GM19328 (cell line): ENCODE results near the gene SP140L.
A peak's percentile ranks its signal among the peaks of the same experiment; 100 is the strongest.
"Not testable (repeated sequence)": the region's sequence is repeated elsewhere in the genome, so short reads cannot be mapped to it uniquely, and the experiment has no call there.

Experiments
- ATAC-seq: cut with Tn5 transposase; IDR thresholded peaks from one replicate; pipeline ENCODE4 v1.9.1; 2021; ENCODE audit warnings: mild to moderate bottlenecking, moderate library complexity; ENCODE audit not compliant: unreplicated experiment

The SP140L gene

DNA sequence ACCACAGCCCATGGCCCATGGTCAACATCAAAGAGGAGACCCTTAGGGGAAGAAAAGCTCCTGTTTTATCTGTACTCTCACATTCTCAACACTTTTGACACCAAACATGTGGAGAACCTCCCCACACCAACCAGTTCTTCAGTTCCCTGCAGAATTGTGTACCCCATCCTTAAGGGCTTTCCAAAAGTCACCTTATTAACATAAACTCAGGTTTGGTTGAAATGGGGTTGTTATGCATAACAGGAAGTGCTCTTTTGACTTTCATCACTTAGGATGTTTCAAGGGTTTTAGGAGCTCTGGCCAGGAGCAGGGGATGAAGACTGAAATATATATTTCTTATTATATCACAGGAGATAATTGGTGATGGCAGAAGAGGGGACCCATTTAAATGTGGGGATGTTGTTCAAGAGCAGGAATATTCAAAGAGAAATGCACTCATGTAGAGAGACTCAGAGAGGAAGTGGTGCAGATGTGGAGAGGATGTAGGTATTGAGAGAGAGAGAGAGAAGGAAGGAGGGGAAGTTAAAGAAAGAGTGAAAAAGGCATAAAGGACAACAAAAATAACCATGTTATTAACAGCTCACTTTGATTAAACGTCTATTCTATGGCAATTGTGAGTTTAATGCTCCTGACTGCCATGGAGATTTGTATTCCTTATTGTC lies 35.2 kb downstream of the SP140L start:
- no peak for ATAC-seq

DNA sequence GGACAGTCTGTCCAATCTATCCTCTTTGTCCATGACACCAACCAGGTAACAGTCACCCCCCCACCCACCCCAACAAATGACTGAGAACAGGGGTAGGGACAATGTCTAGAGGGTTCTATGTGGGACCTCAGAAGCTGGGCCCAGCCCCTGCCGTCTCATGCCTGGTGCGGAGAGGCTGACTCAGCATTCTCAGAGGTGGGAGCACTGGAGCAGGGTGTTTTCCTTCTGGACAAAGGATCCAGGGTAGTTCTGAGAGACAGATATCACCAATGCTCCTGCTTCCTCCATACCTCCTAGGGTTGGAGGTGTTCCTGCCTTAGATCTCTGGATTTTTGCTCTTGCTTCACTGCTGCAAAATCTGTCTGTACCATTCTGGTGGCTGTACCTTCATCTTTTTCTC lies 55.1 kb downstream of the SP140L start:
- no peak for ATAC-seq

DNA sequence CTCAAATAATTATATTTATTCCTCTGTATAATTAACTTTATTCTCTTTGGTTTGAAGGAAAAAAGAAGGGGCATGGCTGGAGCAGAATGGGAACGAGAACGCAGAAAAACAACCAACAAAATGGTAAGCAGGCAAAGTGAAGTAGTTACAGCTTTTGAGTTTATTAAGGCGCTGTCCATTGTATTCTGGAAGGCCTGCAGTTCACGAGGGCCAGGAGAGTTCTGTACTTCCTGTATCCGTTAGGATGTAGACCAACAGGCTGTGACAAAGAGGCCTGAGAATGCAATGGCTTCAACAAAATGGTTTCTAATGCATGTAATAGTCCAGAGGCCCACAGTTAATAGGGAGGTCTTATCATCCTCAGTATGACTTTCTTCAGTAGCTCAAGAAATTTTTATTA lies 56.5 kb downstream of the SP140L start:
- ATAC-seq, result no peak

DNA sequence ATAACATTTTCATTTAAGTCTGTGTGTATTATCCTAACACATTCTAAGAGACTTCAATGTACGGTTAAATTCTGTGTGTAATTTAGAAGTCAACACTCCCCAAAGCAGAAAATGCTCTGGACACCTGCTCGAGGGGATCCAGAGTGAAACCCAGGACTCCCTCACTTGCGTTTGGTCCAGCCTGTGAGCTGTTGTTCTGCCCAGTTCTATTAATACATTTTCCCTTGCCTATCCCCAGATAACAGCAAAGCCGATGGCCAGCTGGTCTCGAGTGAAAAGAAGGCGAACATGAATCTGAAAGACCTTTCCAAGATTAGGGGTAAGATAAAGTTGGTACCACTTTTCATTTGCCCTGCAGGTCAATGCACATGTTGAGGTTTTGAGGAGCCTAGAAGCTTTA lies 58.0 kb downstream of the SP140L start:
- no peak for ATAC-seq

DNA sequence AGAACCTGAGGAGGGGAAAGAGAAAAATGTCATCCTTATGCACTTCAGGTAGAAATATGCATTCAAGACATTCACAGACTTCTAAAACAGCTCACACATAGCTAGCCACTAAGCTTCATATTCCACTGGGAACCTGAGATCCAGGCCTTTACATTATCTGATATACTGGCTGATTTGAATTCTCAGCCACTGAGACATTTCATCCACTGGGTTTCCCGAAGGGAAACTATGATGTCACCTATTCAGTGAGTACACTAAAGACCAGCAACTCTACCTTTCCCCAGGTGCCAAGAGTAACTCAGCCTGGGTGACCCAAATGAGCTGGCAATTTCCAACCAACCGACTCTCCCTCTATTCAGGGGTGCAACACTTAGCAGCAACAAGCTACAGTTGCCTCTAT lies 67.3 kb downstream of the SP140L start:
- no peak for ATAC-seq

DNA sequence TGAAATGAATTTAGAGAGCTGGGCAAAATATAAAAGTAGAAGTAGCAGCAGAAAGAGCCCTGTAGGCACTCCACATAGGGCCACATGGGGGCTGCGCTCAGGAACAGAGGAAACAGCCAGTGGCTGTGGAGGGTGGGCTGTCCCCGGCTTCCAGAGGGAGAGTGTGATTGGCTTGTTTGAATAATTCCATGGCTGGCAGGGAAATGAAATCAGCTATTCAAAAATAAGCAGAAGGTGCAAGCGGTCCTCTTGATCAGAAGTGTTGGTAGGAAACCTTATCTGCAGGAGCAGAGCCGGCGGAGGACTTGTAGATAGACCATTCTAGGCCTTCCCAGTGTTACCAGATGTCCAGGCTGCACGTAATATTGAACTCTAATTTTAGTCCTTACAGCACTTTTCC lies 71.7 kb downstream of the SP140L start:
- ATAC-seq, result not testable (repeated sequence)

DNA sequence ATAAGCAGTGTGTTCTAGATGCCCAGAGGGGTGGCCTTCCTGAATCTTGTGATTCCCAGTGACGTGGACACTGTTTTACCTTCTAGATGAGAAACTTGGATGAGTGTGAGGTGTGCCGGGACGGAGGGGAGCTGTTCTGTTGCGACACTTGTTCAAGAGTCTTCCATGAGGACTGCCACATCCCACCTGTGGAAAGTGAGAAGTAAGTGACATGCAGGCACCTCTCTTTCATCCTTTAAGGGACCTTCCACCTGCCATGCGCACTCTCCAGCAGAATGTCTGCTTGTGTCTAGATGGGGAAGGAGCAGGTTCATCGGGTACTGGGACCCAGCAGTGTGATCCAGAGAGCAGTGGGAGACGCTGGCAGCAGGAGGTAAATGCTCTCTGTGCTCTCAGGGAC lies 73.0 kb downstream of the SP140L start:
- ATAC-seq, result no peak

DNA sequence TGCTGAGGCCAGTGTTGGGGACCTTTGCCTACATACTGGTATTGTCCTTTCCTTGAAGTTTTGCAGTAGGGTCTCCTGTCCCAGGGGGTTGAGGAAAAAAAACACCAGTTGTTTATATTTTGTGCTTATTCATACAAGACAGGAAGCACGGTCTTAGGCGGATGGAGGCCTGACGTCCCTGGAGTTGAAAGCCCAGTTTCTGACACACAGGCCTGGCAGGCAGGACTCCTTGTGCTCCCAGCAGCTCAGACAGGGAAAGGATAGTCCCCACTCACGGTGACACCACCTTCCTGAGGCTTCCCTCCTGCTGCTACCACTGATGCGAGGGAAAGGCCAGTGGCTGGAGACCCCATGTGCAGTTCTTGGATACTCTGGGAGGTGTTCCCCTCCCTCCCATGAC lies 73.5 kb downstream of the SP140L start:
- ATAC-seq, result no peak

DNA sequence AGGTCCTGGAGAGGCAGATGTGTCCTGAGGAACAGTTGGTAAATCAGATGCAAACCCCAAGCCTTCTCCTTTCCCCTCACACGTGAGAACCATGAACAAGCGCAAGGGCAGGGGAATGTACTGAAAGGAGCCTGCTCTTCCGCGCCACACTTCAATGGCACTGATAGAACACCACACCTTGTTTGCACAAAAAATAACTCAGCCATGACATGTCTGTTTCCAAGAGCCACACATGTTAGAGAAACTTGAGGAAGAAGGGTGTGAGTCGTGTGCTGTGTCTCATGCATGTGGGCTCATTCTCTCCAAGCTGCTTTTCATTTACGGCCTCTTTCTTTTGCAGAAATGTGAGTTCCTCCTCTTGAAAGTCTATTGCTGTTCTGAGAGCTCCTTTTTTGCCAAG lies 74.0 kb downstream of the SP140L start:
- not testable (repeated sequence) for ATAC-seq

DNA sequence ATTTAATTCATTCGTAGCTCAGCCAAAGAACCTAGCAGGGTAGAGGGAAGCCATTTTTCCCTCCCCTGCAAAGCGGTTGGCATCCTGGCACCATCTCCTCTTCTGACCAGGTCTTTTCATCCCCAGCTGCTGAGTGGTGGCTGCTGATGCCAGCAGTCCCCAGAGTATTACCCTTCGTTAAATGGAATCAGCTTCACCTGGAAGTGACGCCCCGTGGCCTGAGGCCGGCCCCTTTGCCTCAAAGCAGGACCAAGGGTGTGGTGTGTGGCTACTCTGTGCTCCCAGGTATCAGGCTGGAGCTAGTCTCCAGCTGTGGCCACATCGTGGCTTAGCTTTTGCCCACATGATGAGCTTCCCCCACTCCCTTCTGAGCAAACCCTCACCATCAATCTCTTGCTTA lies 76.8 kb downstream of the SP140L start:
- no peak for ATAC-seq

DNA sequence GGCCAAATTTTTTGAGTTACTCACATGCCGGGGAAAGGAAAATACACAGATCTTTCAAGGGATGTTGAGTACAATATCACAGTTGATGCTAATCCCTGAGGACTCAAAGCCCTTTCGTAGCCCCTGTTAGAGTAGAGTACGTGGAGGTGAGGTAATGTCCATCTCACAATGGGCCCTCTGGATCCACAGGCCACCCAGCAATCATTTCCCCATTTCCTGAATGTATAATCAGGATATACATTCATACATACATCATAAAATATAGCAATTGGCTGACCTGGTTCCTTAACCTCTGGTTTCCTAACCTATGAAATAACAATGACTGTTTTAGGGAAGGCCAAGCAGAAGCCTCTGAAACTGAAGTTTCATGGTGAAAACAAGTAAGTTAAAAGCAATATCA lies 78.8 kb downstream of the SP140L start:
- ATAC-seq, result no peak

DNA sequence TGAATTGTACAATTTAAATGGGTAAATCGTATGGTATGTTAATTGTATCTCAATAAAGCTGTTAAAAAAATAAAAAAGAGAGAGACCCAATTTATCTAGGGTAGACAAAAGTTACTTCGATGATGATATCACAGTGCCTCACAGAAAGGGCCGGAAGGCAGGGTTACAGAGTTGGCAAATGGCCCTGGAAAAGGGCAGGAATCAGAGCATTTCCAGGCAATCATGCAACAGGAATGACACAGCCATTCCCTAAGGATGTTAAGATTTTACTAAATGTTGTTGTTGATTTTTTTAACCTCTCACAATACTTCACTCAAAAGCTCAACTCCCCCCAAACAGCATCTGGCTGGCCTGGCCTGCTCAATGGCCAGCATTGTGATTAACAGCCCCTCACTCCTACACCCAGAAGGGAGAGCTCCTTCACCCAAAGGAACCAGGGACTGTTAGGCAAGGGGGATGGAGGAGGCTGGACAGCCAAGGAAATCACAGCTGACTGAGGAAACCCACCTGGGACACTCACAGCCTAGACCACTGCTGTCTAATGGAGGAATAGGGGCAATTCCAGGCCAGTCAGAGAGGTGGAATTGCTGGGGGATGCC lies 81.3 kb downstream of the SP140L start:
- ATAC-seq, result no peak

DNA sequence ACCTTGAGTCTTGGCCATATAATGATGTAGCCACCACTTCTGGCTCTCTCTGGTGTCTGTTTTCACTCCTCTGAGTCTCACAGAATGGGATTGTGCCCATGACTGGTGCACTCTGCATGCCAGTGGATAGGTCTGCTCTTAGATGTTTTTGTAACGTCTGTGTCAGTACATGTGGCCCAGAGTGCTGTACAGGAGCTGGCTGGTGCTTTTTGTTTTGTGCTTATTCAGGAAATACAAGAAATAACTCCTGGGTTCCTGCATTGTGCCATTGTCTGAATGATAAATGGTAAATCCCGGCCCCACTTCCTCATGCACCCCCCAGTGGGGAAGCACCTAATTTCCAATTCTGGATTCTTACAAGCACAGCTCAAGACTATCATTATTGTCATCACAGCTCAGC lies 82.3 kb downstream of the SP140L start:
- not testable (repeated sequence) for ATAC-seq

DNA sequence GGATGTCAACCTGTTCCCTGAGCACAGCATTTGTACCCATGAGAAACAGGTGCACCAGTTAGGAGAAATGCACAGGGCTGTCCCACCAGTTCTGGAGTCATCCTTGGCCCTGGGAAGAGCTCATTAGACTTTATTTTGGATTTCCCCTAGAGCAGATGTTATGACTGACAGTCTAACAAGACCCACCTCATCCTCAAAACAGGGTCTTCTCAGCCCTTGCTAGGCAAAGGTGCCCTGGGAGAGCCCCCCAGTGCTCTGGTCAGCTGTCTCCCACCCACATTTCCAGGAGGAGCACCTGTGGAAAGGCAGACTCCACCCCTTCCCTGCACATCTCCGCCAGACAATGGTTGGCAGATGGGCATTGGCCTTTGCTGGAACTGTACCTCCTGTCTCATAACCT lies 83.3 kb downstream of the SP140L start:
- no peak for ATAC-seq

DNA sequence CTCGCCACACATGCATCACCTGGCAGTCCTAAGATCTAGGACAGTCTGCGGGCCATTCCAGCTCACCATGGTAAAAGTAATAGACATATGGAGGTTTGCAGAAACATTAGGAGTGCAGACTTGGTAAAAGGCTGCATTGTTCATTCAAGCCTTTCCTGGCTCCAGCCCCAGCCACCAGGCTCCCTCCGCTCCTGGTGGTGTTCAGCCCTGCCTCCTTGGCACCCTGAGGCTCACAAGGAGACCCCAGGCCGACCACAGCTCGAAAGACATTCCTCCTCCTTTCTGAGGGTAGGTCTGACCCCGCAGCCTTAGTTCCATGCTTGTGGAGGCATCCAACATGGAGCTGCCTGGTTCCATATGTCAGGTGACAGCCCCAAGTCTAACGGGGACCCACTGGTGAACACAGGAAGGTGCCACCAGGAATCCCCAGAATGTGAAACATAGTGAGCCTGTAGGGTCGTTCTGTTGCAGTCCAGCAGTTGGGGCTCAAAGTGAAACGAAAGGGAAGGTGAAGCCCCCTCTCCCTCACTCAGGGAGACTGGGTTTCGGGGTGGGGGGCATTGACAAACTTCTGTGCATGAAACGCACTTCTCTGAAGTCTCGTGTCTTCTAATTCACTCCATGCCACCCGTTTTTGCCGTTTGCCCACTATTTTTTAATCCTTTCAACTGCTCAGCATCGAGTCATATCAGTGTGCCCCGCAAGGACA lies 84.0 kb downstream of the SP140L start:
- no peak for ATAC-seq

DNA sequence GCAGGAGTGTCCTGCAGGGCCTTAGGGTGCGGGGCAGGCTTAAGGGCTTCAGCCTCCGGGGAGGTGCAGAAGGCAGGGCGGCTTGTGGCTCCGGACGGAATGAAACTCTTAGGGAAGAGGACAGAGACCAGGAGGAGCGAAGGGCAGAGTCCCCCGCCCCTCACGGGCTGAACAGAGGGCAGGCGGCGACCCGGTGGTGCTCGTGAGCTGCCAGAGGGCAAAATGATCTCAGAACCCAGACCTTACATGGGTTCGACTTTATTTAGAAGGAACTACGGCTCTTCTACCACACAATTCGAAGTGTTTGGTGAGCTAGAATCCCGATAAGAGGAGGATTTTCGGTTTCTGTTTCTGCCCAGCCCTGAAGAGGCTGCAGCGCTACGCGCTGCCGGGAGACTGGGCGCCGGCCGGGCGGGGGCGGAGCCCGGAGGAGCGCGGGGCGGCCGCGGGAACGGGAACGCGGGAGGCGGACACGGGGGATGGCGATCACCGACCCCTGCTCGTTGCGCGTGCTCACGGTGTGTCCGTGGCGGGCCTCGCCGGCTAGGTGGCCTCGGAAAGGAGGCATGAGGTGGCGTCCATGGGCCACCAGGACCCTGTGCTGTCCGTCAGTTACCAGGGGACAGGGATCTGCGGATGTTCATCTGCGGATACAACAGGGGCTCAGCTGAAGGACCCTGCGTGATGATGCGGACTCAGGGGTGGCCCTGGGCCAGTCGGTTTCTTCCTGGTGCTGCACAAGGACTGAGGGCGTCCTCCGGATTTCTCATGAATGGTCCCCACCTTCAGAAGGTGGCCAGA lies 84.8 kb downstream of the SP140L start:
- ATAC-seq, result peak; percentile 42

DNA sequence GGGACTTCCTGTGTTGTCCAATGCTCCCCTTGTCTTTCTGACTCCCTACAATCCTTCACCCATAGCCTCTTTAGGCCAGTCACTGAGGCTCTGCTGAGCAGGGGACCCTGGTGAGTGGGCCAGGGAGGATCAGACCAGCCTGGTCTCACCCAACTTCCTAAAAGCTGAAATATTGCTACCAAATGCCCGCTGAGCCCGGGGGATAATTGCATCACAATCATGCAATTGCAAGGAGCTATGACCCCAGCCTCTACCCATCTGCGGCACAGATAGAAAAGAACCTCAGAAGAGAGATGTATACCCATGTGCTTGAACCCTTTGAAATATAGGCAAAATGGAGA lies 85.3 kb downstream of the SP140L start:
- no peak for ATAC-seq

DNA sequence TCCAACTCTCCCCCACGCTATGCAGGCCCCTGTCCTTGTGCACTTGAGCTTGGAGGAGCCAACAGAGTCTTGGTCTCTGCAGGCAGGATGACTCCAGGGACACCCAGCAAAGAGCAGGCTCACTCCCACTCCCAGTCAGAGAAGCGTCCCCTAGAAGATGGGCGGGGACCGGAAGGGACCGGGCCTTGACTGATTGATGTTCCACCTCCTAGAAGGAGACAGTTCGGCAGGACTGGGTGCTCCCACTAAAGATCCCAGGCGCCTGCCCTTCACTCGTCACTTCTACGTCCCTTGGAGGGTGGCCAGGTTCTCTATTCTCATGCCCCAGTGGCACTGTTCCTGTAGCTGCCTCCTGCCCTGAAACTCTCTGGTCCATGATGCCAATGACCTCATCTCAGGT lies 85.9 kb downstream of the SP140L start:
- ATAC-seq, result no peak

DNA sequence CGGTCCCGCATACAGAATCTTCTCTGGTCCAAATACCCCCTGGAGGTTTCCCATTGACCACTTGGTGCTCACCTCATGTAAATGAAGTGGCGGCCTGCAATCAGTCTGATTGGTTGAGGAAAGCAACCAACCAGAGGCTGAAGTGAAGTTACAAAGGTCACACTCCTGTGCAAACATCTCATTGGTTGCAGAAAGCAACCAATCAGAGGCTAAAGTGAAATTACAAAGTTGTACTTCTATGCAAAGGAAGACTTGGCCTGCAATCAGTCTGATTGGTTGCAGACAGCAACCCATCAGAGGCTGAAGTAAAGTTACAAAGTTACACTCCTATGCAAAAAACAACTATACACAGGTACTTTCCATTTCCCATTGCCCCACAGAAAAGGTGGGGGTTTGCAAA lies 86.5 kb downstream of the SP140L start:
- ATAC-seq, result no peak

DNA sequence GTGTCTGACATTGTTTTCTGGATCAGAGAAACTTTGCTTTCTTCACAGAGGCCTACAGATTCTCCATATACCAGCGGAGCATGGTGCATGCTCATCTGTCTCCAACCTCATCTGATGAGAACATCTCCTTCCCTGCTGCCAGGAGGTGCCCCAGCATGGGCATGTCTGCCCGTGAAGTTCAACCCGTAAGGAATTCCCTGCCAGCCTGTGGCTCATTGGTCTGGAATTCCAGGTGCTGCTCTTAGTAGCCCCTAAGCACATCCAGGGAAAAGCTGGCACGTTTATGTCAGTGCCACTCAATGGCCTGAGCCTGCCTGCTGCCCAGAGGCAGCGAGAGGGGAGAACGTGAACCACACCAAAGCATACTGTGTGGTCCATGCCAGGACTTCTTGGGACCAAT lies 87.3 kb downstream of the SP140L start:
- ATAC-seq, result no peak

DNA sequence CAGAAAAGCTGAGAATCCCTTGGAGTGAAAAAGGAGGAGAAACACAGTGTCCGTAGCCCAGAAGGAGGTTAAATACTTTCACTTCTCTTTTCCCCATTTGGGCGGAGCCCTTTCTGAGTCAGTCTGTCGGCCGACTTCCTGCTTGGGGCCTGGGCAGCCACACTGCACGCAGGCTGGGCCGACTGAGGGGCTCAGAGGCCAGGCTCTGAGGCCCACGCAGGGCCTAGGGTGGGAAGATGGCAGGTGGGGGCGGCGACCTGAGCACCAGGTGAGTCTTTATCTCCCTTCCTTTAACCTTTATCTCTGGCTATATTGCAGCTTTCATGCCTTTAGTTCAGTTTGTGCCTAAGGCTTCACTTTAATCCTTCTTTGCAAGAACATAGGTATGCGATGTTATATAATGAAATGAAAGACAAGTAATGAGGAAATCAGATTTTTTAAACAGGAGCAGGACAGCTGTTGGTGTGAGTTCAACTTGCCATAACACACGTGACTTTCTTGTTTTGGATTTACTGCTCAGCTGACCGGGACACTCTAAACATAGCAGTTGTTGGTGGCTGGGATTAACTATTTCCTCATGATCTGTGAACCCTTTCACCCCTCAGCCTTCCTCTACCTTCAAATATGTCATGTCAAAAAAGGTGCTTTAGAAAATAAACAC lies 89.2 kb downstream of the SP140L start, which contains the start of gene SP100:
Gene SP100 (plus strand): TSS at position 141 of the 661 bp plus-strand sequence. CDS start 96 bp downstream, at position 237.
- peak; percentile 69 for ATAC-seq
